H4 (cell line): ENCODE results near the gene ITGA3. TPM values are rescaled to one million over a fixed set of nuclear protein-coding genes. Genes with fewer than 3 reads are reported as not detected.
"Not testable (repeated sequence)": the region's sequence is repeated elsewhere in the genome, so short reads cannot be mapped to it uniquely, and the experiment has no call there.

Experiments
- DNase-seq: peaks from one replicate; pipeline ENCODE4 v3.0.0-alpha.2; 2015; ENCODE audit warnings: low spot score
- total RNA-seq: library from RNA; depleted of rRNA; stranded (reverse); fragments of >200 nt; shearing (Covaris generic); gene quantifications from 2 replicates; pipeline ENCODE4 v1.2.3, GENCODE V29; 2014

The ITGA3 gene
- total RNA-seq, 1 experiment from 2014 or later: 106 TPM

DNA sequence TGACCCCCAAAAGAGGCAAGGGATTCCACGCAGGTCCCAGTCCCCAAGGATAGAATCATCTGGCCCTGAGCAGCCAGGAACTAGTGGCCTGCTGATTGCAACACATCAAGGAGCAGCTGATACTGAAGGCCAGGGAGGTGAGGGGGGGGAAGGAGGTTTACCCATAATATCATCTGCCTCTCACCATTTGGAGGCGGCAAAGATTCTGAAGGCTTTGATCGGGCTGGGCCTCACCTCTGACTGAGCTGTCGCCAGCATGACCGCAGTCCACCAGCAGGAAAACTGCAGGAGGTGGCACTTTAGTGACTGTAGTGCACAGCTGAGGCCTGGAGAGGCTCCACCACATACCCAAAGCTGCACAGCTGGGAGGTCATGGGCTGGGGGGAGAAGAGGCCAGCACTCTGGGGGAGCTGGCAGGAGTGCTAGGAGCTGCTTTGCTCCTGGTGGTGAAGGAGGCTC lies 20.5 kb upstream of the ITGA3 start:
- DNase-seq: no peak

DNA sequence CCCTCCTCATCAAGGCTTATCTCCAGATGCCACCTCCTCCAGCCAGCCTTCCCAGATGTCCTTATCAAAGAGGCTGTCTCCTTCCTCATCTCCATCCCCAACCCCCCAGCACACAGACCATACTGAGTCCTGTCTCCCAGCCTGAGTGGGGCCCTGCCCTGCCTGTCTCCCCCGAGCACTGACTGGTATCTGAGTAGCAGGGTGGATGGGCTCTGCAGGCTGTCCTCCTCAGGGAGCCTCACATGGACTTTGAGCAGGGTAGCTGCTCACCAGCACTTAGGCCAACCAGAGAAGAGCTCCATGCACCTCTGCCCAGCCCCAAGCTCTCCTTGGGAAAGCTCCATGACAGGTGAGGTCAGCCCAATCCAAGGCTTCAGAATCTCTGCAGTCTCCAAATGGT lies 20.0 kb upstream of the ITGA3 start:
- DNase-seq: no peak

GRCh38 chr17:50036455-50037261 lies 19.3 kb upstream of the ITGA3 start:
- DNase-seq: no peak

GRCh38 chr17:50037321-50038107 lies 18.4 kb upstream of the ITGA3 start:
- DNase-seq: peak; percentile 79

- no peak for DNase-seq
Measured at GRCh38 chr17:50039058-50039457, 16.9 kb upstream of the ITGA3 start.

DNA sequence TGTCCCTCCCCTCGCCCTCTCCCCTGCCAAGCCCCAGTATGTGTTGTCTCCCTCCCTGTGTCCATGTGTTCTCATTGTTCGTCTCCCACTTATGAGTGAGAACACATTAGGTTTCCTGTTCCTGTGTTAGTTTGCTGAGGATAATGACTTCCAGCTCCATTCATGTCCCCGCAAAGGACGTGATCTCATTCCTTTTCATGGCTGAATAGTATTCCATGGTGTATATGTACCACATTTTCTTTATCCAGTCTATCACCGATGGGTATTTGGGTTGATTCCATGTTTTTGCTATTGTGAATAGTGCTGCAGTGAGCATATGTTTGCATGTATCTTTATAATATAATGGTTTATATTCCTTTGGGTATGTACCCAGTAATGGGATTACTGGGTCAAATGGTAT lies 15.4 kb upstream of the ITGA3 start:
- DNase-seq: not testable (repeated sequence)

DNA sequence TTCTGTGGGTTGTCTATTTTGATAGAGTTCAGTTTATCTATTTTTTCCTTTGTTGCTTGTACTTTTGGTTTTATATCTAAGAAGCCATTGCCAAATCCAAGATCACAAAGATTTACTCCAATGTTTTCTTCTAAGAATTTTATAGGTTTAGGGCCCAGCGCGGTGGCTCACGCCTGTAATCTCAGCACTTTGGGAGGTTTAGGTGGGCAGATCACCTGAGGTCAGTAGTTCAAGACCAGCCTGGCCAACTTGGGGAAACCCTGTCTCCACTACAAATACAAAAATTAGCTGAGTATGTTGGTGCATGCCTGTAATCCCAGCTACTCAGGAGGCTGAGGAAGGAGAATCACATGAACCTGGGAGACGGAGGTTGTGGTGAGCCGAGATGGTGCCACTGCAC lies 13.7 kb upstream of the ITGA3 start:
- DNase-seq: no peak

GRCh38 chr17:50043290-50044148 lies 12.4 kb upstream of the ITGA3 start:
- DNase-seq: peak; percentile 31

GRCh38 chr17:50044483-50044882 lies 11.4 kb upstream of the ITGA3 start:
- no peak for DNase-seq

DNA sequence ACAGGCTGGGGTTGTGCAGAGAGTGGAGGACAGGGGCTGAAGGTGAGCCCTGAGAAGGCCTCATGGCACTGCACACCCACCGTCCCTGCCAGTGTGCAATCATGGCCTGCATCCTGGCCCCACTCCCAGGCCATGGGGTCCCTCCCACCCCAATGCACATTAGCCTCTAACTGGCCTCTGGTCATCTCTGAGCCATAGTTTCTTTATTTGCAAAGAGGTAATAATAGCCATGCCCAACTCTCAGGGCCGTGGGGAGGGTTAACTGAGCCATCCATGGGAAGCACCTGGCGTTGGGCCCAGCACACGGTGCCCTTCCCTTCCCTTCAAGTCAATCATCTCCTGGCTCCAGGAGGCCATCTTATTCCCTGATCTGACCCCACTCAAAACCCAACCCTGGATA lies 10.8 kb upstream of the ITGA3 start:
- no peak for DNase-seq

GRCh38 chr17:50046179-50046578 lies 9.7 kb upstream of the ITGA3 start:
- DNase-seq: no peak

- peak; percentile 5 for DNase-seq
Measured at GRCh38 chr17:50046667-50047066, 9.2 kb upstream of the ITGA3 start.

DNA sequence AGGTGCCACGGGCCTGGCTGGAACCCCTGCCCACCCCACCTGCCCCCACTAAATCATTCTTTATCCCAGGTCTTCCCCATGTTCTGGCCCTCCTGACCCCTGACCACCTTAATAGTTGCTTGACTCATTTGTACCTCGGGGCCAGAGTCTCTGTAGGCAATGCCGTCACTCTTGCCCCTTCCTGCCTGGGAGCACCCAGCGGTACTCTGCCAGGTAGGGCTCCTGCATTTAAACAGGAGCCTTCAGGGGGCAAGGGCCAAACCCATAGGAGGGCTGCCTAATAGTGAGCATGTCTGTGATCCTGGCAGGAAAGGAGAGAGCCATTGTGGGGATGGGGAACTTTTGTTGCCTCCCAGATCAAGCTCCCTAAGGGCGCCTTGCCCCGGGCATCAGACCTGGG lies 8.8 kb upstream of the ITGA3 start:
- DNase-seq: no peak

GRCh38 chr17:50047488-50048126 lies 8.3 kb upstream of the ITGA3 start:
- DNase-seq: peak; percentile 76

DNA sequence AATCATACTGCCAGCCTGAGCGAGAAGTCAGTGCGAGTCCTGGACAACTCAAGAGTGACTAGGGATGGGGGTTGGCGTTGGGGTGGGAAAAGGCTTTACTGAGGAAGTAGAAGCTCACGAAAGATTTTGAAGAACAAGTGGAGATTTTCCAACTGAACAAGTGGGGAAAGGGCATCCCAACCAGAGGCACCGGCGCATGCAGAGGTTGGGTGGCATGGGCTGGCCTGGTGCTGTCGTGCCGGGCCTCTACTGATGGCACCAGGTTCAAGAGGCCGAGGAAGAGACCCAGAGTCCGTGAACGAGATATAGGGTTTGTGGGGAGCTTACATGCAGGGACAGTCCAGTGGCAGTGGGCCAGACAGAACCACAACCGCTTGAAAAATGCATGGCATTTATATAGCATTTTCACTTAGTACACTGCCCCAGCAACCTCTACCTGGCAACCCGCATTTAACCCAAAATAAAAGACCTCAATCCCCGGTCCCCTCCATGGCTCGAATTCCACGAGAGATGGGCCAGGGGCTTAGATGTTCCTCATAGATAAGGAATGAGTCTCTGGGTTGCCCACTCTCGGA lies 7.7 kb upstream of the ITGA3 start:
- DNase-seq: peak; percentile 30

DNA sequence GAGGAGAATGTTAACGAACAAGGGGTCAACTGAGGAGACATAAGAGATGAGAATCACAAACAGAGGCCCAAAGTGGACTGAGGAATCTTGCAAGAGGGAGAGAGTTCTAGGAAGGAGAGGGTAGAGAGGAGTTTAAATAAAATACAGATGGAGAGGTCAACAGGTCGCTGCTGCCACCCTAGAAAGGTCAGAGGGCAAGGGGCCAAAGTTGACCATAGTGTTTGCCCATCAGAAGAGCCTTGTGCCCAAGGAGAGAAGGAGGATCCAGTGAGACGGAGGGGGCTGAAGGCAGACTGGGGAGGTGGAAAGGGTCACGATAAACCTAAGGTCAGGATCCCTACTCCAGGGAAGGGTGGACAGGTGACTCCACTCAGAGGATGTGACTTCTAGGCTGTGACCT lies 6.9 kb upstream of the ITGA3 start:
- no peak for DNase-seq

GRCh38 chr17:50049636-50050035 lies 6.3 kb upstream of the ITGA3 start:
- DNase-seq: peak; percentile 79

DNA sequence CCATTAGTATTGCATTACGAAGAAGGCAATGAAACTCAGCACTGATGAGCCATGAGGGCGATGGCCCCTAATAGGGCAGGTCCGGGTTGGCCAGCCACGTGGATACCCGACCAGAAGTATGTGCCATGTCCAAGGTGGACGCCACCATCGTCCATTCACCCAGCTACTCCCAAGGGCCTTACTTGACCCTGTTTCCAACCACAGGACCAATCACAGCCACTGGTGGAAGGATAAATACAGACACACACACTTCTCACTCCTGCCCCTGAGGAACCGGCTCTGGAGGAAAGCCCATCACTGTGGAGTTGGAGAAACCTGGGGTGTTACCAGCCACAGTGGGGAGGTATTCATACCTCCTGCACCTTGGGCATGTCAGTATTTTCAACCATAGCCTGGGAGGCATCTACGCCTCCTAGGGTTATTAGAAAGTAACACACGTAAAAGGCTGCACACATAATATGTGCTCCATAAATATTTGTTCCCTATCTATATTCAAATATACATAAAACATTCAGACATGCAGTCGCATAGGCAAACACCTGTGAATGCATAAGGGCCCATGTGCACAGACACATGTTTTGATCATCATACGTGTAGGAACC lies 5.4 kb upstream of the ITGA3 start:
- DNase-seq: peak; percentile 55

DNA sequence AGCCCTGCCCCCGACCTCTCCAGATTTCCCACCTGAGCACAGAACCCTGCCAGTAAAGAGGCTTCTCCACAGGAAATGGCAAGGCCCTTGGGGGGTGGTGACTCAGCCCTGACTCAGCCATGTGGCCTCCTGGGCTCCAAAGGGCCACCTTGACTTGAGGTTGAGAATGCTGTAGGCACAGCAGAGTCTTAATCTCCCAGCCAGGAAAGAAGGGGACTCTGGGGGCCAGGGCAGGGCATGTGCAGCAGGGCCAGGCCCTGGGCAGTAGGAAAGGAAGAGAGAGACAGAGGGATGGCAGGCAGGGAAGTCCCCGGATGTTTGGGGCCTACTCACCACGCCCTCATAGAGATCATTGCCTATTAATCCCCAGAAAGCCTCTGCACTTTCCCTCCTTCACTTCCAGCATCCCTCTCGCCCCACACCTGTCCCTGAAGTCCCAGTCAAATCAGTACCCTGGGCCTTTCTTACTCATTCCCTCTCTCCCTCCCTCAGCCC lies 4.8 kb upstream of the ITGA3 start:
- DNase-seq: peak; percentile 97

DNA sequence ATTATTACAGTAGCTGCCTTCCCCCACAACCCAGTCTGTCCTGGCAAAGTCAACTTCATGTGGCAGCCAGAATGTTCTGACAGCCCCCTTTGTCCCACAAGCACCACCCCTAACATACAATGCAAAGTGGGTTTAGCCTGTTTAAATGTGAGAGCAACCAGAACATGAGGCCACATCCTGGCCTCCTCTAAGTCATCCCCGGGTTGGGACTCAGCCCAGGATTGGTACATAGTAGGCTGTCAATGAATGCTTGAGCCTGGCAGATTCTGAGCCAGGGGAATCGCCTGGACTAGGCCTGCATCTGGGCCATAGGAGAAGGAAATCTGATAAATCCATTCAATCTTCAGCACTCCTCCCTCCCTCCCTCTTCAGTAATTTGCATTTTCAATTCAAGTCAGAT lies 4.3 kb upstream of the ITGA3 start:
- DNase-seq: no peak
